Retina (tissue), 1 donor: ENCODE results near the gene SCYGR5.

ENCODE experiments used
- DNase-seq: peaks from one replicate; pipeline ENCODE4 v3.0.0-alpha.2; 2016

SCYGR5 gene

GRCh38 chr2:227674485-227674884 lies 7.9 kb downstream of the SCYGR5 start:
- DNase-seq = no peak

GRCh38 chr2:227677928-227678327 lies 11.3 kb downstream of the SCYGR5 start:
- no peak for DNase-seq

- DNase-seq = no peak
Measured at GRCh38 chr2:227684258-227684657, 17.7 kb downstream of the SCYGR5 start.

GRCh38 chr2:227687189-227687588 lies 20.6 kb downstream of the SCYGR5 start:
- DNase-seq = no peak

- DNase-seq = no peak
Measured at GRCh38 chr2:227696990-227697679, 30.5 kb downstream of the SCYGR5 start.

- no peak for DNase-seq
Measured at GRCh38 chr2:227701556-227701955, 35.0 kb downstream of the SCYGR5 start.

GRCh38 chr2:227703280-227703732 lies 36.7 kb downstream of the SCYGR5 start:
- DNase-seq = no peak

- no peak for DNase-seq
Measured at GRCh38 chr2:227703961-227704360, 37.4 kb downstream of the SCYGR5 start.

- no peak for DNase-seq
Measured at GRCh38 chr2:227706859-227707258, 40.3 kb downstream of the SCYGR5 start.

- DNase-seq = no peak
Measured at GRCh38 chr2:227707390-227707789, 40.8 kb downstream of the SCYGR5 start.

- no peak for DNase-seq
Measured at GRCh38 chr2:227710986-227711385, 44.4 kb downstream of the SCYGR5 start.

GRCh38 chr2:227713291-227713690 lies 46.7 kb downstream of the SCYGR5 start:
- no peak for DNase-seq

- no peak for DNase-seq
Measured at GRCh38 chr2:227716501-227716900, 49.9 kb downstream of the SCYGR5 start.
